GM21576 (cell line): ENCODE data around the gene ACP4.

Experiments
- ATAC-seq: cut with Tn5 transposase; IDR thresholded peaks from one replicate; pipeline ENCODE4 v1.9.1; 2021; ENCODE audit warnings: mild to moderate bottlenecking, moderate library complexity; ENCODE audit not compliant: unreplicated experiment

Gene ACP4

DNA sequence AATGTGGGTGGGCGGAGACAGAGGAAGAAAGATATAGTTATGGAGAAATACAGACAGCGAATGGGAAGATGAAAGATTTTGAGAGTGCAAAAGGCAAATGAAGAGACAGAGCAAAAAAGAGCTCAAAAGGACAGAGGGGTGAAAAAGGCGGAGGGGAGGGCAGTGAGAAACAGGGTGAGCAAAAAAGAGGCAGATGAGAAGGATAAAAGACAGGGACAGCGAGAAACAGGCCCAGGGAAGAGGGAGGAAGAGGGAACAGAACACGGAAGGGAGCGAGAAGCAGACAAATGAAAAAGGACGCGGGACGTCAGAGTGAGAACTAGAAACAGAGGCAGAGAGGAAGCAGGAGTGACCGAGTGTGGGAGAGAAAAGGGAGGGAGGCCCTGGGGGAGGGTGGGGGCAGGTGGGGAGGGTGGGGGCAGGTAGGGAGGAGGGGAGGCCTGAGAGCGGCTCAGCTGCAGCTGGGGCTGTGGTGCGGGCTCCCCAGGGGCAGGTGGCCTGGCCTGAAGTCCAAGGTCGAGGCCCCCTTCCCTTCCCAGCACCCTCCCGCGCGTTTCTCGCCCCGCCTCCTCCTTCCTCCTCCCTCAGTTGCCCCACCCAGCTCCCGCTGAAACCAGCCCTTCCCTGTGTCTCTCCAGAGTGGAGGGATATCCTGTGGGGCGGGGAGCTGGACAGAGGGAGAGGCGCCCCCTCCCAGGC lies 30.5 kb downstream of the ACP4 start:
- ATAC-seq = no peak

DNA sequence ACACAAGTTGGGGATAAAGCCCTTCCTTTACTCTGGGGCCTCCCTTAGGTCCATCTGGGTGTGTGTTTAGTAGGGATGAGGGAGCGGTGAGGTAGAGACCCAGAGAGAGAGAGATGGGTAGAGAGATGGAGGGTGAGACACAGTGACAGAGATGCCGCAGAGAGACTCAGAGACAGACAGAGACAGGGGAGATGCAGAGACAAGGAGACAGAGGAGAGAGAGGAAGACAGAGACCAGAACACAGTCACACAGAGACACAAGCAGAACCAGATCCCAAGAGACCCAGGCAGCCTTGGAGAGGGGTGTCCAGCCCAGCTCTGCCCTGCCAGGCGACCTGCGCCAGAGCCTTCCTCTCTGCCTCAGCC lies 31.0 kb downstream of the ACP4 start:
- no peak for ATAC-seq

DNA sequence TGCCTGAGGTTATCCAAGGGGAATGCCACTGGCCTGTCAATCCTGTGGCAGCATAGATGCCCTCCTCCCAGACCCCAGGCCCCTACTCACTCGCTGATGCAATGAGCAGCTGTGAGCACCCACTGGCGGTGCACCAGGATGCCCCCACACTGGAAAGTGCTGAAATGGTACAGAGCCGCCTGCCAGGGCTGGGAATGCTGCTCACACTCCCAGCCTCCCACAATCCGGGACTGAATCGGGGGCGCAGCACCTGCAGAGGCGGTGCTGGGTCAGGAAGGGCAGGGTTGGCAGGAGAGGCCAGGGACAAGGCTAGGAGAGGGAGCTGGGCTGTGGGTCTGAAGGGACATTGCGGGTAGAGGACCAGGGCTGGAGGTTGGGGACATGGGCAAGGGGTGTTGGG lies 31.4 kb downstream of the ACP4 start:
- ATAC-seq = no peak

DNA sequence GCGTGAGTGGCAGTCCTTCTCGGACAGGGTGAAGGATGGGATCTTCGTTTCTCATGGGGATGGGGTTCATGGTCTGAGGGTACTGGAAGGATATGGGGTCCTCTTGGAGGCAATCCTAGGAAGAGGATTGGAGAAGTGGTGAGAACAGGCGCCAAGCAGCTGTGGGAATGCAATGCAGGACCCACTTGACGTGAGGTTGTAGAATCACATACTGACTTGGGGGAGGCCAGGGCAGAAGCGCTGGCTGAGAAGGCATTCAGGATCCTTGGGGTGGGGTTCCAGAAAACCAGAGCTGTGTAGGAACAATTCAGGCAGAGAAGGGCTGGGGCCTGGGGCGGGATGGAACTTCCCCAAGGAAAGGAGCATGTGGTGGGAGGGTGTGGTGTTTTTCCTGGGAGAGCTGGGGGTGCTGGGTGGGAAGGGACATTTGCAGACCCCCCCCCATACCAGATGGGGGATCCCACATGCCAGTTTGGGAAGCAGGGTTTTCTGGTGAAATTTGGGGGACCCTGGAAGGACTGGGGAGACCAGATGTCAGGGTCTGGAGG lies 32.5 kb downstream of the ACP4 start:
- no peak for ATAC-seq

DNA sequence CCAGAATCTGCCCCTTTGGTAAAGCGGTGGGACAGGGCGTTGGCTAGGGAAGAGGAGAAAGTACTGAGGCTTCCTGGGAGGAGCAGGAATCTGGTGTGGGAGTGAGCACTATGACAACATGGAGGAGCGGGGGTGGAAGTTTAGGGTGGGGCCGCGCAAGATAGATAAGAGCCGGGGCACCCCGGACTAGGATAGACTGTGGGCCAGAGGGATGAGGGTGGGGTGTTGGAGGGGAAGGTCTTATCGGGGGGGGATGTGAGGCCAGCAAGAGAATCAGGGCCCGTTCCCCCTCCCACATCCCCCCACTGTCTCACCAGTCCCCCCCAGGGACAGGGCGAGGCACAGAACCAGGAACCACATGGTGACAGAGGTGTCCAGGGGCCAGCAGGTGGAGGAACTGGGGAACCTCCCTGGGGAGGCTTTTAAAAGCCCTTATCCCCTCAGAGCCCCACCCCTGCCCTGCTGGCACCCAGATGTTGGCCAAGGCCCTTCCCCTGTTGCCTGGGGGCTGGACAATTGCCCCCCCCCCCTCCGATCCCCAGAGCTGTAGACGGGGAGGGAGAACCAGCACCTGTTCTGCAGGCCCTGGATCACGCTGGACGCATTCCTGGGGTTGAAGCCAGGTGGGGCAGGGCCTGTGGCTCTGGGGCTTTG lies 33.3 kb downstream of the ACP4 start, which contains the start of gene KLK1:
Gene KLK1, minus strand, starts transcription at position 399 of the 654 bp plus-strand sequence. Its CDS starts 39 bp downstream, at position 360.
- no peak for ATAC-seq

DNA sequence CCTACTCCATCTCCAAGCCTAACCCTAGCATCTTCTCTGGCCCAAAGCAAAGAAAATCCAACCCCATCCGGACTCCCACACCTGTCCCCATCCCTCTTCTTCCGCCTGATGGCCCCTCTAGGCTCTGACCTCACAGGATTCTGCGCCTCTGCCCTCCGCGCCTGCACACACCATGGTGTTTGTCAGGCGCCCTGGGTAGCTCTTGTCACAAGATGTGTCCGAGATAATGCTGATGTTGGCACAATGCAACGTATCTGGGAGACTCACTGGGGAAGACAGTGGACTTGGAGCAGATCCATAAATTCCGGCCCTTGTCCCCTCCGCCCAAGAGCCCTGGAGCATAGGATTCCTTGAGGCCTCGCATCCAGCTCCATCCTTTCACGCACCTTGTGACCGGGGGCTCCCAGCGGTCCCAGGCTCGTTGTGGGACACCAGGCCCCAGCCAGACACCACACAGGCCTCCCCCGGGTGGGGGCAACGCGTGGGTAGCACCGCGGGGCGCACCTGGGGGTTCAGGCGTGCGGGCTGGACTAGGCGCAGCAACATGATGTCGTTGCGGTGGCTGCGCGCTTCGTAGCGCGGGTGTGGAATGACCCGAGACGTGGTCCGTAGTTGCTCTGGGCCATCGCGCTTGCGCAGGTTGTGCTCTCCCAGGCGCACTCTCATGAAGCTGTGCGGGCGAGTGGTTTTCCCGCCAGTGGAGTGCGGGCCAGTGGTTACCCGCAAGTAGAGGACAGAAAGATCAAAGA lies 36.5 kb downstream of the ACP4 start:
- ATAC-seq = no peak

DNA sequence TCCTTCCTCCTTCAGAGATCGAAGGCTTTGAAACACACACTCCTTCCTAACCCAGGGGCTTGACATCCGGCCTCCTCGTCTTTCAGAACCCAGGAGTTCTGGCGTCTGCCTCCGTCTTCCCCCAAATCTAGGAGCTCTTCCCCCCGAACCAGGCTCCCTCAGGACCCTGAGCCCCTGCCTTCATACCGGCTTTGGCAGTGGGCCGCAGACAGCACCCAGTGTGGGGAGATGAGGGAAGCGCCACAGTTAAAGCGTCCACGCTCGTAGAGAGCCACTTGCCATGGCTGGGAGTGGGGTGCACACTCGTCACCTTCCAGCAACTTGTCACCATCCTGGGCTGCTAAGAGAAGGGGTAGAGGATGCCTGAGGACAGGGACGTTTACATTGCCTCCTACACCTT lies 37.3 kb downstream of the ACP4 start:
- ATAC-seq = no peak

DNA sequence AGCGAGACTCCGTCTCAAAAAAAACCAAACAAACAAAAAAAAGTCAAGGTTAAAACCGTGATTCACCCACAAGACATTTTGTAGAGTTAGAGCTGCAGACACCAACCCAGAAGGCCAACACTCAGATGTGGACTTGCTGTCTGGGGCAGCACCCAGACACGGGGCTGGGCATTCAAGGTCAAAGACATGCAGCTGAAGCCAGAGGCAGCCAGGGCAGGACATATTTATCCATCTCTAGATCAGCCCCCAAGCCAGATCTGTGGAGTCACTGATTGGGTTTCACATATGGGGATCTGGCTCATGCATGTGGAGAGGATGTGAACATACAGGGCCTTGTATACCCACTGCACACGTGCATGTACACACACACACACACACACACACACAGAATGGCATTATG lies 39.6 kb downstream of the ACP4 start:
- ATAC-seq = no peak

DNA sequence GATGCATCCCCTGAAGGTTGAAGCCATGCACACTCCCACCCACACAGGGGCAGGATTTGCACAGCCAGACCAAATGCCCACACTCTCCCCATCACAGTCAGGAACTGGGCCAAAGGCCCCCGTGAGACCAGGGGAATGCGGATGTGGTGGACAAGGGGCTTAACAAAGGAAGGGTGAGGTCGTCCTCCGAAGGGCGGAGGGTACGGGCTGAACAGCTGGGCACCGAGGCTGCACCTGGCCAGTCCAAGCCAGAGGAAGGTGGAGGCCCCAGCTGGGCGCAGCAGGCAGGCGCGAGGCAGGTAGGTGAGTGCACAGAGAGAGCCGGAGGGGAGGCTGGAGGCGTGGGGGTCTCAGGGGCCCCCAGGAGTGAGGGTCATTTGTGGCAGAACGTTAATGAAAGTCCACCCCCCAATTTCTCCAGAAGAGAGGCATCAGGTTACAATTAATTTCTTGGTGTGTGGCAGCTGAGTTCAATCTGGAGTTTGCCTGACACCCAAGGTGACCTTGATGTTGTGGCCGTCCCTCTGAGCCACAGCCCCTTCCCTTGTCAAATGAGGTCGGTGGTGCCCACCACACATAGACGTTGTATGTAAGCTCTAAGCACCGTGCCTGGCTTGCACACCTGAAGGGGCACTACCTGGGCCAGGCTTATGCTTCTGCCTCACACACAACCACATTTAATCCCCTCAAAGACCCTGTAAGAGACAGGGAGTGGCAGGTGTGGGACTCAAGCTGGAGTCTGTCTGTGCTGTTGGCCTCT lies 40.2 kb downstream of the ACP4 start:
- no peak for ATAC-seq

DNA sequence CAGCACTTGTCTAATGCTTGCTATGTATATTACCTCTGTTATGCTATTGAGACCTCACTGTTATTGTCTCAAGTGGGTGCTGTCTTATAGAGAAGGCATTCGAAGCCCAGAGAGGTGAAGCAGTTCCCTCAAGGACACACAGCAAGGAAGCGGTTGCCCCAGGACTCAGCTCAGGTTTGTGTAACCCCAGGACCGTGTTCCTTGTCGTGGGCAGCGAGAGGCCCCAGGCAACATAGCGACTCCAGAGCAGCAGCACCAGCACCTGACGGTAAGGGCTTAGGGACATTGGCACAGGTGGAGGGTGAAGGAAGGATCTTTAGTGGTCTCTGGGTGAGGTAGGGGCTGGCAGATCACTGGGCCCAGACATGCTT lies 40.8 kb downstream of the ACP4 start:
- no peak for ATAC-seq

DNA sequence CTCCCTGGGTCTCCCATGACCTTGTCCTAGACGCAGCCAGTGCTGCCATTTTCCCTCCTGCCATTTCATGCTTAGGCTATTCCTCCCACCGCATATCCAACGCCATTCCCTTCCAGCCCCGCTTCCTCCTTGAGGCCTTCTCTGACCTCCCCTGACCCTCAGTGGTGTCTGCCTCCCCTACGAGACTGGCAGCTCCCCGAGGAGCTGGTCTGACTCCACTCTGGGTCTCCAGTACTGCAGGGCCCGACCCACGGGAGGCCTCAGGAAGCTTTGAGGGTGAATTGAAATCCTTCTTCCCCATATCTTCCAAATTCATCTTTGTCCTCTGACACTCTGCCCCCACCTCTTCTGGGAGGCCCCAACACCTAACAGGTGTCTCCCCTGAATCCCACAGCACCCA lies 42.5 kb downstream of the ACP4 start:
- ATAC-seq = no peak

DNA sequence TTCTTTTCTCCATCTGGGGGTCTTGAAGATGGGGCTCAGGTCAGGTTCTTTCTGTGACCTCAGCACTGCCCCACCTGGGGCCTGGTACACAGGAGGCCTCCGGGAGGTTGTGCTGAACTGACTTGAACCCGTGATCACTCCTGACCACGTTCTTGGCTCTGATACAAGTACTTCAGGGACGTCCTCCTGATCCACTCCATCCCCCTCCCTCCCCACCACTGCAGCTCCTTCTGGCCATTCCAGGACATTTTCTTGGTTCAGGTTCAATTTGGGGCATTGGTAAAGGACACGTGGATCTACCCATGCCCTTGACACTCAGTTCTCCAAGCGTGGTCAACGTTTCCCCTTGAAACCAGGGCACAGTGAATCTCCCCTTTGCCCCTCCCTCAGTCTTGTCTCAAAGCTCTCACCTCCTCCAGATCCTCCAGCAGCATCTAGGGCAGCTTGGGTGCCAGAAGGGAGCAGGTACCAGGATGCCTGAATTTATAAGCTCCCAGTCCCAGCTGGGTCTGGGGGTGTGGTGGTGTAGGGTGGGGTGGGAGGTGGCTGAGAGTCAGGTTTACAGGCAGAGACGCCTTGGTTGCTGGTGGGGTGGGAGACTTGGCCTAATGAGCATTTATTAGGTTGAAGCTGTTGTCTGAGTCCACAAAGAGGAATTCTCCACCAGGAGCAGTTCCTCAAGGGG lies 43.0 kb downstream of the ACP4 start, which contains the start of gene KLK15:
Gene KLK15, minus strand, starts transcription at position 458 of the 685 bp plus-strand sequence. CDS start 2,082 bp downstream, outside the sequence.
- no peak for ATAC-seq

DNA sequence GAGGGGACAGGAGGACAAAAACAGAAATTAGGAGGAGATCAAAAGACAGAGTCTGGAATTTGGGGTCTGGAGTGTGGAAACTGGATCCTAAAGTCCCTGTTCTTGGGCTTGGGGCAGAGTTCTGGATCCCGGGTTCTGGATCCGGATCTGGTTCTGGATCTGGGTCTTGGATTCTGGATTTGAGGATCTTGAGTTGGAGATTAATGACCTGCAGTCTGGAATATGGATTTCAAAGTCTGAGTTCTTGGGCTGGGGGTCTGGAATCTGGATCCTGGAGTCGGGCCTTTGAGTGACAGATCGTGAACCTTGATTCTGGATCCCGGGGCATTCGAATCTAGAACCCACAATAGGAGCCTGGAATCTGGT lies 43.6 kb downstream of the ACP4 start:
- no peak for ATAC-seq

DNA sequence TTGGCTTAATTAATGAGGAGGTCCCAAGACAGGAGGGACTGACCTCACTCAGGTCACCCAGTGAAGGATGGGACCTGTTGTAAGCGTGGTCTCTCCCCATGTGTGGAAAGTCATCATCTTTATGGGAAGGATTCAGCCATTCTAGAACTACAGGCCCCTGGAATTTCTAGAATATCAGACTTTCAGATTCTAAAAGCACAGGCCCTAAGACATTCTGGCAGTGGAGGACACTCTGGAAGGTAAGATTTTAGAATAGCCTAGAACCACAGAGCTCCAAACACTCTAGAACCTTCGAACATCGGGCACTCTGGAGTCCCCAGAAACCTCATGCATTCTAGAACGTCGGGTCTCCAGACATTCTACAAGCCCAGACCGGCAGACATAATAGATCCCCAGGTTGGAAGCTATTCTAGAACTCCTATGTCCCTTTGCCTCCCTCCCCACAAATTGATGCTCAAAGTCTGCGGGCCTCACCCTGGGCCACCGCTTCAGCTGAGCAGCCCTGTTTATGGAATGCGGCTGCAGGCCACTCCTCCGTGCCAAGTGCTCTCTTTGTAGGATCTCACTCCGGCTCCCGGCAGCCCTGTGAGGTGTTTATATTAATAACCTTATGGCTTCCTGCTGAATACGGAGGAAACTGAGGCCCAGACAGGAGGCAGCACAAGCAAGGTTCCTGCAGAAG lies 45.0 kb downstream of the ACP4 start:
- ATAC-seq = no peak

DNA sequence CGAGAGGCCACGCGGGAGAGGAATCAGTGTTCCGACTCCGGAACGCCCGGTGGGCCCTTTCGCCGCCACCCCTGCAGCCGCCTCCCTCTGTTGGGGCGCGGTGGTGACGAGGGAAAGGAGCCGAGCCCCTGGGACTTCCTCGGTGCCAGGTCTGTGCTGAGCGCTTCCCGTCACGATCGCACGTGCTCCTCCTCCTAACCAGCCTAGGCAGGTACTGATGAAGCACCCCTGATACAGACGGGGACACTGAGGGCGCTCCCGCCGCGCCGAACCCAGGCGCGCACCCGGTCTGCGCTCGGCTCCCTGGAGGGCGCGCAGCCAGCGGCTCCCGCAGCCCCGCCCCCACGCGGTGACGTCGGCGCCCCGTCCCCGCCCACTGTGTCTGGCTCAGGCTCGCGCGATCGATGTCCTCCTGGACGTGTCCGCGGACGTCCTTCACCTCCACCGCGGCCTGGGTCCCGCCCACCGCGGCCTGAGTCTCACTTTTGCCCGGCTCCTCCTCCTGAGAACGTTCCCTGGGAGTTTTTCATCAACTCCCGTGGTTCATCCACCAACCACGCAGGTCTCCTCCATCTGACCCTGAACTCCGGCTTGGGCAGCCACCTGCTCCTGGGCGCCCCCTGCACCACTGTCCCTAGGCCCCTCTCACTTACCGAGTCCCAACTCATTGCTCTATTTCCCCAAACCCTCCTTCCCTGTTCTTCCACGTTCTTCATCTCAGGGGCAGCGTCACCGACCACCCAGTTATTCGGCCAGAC lies 45.7 kb downstream of the ACP4 start:
- ATAC-seq = peak; percentile 73

DNA sequence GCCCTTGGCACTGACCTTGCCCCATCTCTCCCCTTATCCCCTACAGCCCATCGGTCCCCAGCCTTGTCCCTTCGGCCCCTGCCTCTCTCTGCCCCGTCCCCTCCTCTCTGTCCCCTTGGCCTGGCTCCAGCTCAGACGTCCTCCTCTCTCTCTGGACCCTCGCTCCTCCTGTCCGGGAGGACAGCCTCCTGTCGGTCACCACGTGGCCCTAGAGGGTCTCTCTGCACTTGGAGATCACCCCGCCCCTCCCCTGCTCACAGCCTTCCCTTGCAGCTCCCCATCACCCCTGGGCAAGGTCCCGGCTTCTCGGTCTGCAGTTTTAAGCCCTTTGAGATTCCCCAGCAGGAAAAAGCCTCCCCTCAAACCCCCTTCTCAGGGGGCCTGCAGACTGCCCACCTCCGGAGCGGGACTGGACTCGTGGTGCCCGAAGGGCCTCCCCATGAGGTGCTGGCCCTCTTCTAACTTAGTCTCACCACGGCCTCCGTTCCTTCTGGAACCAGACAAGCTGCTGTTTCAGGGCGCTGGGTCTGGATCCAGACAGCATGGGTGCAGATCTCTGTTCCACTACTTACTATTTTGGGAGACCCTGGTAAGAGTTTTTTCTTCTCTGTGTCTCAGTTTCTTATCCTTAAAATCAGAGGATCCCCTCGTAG lies 46.5 kb downstream of the ACP4 start:
- ATAC-seq = no peak

DNA sequence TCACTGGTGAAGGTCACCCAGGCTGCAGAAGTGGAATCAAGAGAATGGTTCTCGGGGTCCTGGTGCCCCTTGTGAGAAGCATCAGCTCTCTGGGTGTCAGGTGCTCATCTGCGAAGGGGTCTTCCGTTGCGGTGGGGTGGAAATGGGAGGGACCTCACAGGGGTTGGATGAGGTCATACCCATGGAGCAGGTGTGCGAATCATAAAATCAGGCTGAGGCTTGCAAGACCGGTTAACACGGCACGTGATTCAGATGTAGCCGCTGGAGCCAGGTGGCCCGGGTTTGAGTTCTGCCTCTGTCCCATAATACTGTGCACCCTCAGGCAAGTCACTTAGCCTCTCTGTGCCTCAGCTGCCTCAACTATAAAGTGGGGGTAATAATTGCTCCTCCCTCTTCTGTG lies 47.1 kb downstream of the ACP4 start:
- ATAC-seq = no peak

DNA sequence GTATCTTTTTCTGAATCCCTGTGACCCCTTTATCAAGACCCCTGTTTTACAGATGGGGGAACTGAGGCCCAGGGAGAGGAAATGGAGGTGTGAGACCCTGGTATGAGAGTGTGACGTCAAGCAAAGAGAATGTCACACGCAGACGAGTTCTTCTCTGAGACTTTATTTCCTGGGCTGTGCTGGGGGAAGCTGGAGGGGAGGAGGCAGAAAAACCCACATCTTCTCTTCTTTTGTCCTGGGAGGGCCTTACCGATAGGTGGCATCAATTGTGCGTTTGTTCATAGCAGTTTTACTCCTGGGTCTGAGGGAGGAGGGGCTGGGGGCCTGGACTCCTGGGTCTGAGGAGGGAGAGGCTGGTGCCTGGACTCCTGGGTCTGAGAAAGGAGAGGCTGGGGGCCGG lies 48.0 kb downstream of the ACP4 start:
- no peak for ATAC-seq
